Measurements from ENCODE around the gene ALDH1B1. TPM values are rescaled to one million over a fixed set of nuclear protein-coding genes. Genes with fewer than 3 reads are reported as not detected.

ALDH1B1 gene
- total RNA-seq, 1 donor from 2014 or later = 47.5 TPM

DNA sequence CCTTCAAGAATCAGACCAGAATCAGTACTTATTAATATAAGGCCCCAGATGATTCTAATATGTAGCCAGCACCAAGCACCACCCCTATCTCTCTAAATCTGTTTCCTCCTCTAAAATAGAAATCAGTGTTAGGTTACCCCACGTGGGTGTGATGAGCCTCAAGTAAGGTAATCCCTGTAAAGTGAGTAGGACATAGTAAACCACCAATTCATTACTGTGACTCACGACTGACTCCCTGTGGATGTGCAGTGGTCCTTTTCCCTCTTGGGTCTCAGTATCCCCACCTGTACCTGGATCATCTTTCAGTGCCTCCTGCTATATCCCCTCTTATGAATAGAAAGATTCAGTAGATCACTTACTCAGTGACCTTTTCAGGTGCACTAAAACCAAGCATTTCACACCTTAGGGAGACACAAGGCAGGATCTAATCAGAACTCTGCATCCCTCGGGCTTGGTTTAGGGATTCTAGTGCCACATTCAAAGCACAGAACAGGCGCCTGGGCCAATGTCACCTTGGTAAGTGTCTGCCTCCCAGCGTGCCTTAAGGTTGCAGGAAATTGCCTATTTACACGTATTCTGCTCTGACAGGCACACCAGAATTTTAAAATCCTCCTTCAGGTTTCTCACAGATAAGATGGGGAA lies 12.2 kb upstream of the ALDH1B1 start:
- no peak for DNase-seq (ENCODE audit: low read depth)
- TF ChIP-seq, protein P1, sequence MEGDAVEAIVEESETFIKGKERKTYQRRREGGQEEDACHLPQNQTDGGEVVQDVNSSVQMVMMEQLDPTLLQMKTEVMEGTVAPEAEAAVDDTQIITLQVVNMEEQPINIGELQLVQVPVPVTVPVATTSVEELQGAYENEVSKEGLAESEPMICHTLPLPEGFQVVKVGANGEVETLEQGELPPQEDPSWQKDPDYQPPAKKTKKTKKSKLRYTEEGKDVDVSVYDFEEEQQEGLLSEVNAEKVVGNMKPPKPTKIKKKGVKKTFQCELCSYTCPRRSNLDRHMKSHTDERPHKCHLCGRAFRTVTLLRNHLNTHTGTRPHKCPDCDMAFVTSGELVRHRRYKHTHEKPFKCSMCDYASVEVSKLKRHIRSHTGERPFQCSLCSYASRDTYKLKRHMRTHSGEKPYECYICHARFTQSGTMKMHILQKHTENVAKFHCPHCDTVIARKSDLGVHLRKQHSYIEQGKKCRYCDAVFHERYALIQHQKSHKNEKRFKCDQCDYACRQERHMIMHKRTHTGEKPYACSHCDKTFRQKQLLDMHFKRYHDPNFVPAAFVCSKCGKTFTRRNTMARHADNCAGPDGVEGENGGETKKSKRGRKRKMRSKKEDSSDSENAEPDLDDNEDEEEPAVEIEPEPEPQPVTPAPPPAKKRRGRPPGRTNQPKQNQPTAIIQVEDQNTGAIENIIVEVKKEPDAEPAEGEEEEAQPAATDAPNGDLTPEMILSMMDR (conservative IDR thresholded peaks at IDR 0.05; ENCODE audit: low read depth, low read length) = no peak
- no peak overlapping the region for H3K4me3 ChIP-seq (ENCODE audit: low read depth, low read length)

- DNase-seq (ENCODE audit: low read depth) = peak; percentile 59
Measured at GRCh38 chr9:38380872-38381534, 11.5 kb upstream of the ALDH1B1 start.

DNA sequence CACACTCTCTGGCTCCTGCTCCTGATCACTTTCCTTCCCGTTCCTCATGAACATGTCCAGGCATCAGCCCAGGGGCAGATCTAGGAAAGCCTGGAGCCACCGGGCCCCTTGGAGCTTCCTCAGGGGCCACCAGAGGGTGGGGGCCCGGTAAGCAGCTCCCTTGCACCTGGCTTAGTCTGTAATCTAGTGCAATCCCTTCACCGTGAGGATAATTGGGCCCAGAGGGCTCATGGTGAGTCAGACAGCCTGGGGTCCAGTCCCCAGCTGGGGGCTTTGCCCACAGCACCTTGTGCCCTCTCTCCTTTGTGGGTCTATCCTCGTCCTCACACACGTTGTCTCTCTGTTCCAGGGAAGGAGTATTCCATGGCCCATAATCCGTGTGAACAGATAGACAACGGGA lies 10.4 kb upstream of the ALDH1B1 start:
- TF ChIP-seq, protein P1 (conservative IDR thresholded peaks at IDR 0.05; ENCODE audit: low read depth, low read length) = no peak
- H3K4me3 ChIP-seq (ENCODE audit: low read depth, low read length) = no peak overlapping the region
- no peak for DNase-seq (ENCODE audit: low read depth)

More at GRCh38 chr9:38380872-38381534, 11.5 kb upstream of the ALDH1B1 start:
- TF ChIP-seq, protein P1 (conservative IDR thresholded peaks at IDR 0.05; ENCODE audit: low read depth, low read length) = no peak
- no peak overlapping the region for H3K4me3 ChIP-seq (ENCODE audit: low read depth, low read length)

GRCh38 chr9:38384990-38385848 lies 7.3 kb upstream of the ALDH1B1 start:
- TF ChIP-seq, protein P1 (conservative IDR thresholded peaks at IDR 0.05; ENCODE audit: low read depth, low read length) = no peak
- no peak overlapping the region for H3K4me3 ChIP-seq (ENCODE audit: low read depth, low read length)
- peak; percentile 56 for DNase-seq (ENCODE audit: low read depth)

DNA sequence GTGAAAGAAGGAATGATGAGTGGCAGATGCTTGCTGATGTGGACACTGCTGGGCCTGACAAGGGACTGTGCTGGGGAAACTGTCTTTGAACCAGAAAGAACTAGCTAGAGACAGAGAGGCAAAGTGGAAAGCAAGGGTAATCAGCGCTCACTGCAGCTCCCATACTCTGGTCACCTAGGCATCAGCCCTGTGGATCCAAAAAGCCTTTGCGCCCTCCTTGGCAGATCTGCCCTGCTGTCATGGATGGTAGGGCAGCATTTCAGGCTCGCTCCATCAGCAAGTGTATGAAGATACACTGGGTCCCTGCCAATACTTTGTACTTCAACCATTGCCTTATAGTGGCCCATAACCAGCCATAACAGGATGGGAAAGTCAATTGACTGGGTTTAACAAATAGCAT lies 6.6 kb upstream of the ALDH1B1 start:
- TF ChIP-seq, protein P1 (conservative IDR thresholded peaks at IDR 0.05; ENCODE audit: low read depth, low read length) = no peak
- no peak overlapping the region for H3K4me3 ChIP-seq (ENCODE audit: low read depth, low read length)
- DNase-seq (ENCODE audit: low read depth) = no peak

DNA sequence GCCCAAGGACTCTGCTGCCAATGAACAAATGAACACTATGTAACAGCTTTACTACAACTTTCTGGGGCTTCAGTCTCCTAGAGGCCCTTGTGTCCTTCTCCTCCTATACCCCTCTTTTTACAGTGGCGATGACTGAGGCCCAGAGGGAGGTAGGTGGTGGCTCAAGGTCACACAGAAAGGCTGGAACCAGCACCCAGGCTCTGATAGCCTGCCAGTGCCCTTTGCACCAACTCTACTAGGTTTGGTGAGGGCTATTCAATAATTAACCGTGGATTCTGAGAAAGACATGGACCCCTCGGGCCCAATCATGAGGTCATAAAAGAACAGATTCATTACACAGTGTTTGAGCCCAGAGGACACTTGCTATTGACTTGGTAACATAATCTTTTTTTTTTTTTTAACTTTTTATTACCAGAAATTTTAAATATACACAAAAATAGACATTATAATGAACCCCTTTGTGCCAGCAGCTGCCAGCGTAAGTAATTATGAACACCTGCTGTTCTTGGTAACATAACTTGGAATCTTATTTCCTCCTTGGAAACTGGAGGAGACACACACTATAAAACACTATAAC lies 6.1 kb upstream of the ALDH1B1 start:
- no peak for DNase-seq (ENCODE audit: low read depth)
- TF ChIP-seq, protein P1 (conservative IDR thresholded peaks at IDR 0.05; ENCODE audit: low read depth, low read length) = no peak
- H3K4me3 ChIP-seq (ENCODE audit: low read depth, low read length) = no peak overlapping the region

Measured in epithelial cell of proximal tubule (primary cell).